Keratinocyte (primary cell): ENCODE measurements around the gene RITA1. TPM values are rescaled to one million over a fixed set of nuclear protein-coding genes. Genes with fewer than 3 reads are reported as not detected.

ENCODE experiments used
- DNase-seq: peaks from one replicate; pipeline ENCODE4 v3.0.0-alpha.2; 2011; ENCODE audit warnings: low read depth, missing footprints, low spot score
- FAIRE-seq: peaks from 2 replicates; lab custom pipeline; 2011; peaks lifted over from hg19 to GRCh38; lab: Jason Lieb, UNC
- H2AFZ ChIP-seq: 2 replicates; pipeline ENCODE4 v1.6.0; 2012; ENCODE audit warnings: low read length, control low read depth, inconsistent platforms; ENCODE audit not compliant: control insufficient read depth
- H3K27ac ChIP-seq: 2 replicates; pipeline ENCODE4 v1.5.1; 2011; ENCODE audit warnings: low read length; ENCODE audit not compliant: control insufficient read depth, insufficient read depth
- H3K27me3 ChIP-seq: 3 replicates; pipeline ENCODE4 v1.6.0; 2011; ENCODE audit warnings: low read length; ENCODE audit not compliant: control insufficient read depth, insufficient read depth; ENCODE audit errors: extremely low read depth
- H3K36me3 ChIP-seq, 2 experiments: 2 replicates in 1 of 2; 3 replicates in 1 of 2; pipeline ENCODE4 v1.5.1; 2011; ENCODE audit warnings: low read length in 2 of 2, mild to moderate bottlenecking in 1 of 2; ENCODE audit not compliant: control insufficient read depth in 2 of 2, insufficient read depth in 2 of 2; ENCODE audit errors: extremely low read depth in 1 of 2
- H3K4me1 ChIP-seq: 3 replicates; pipeline ENCODE4 v1.5.1; 2011; ENCODE audit warnings: low read length; ENCODE audit not compliant: control insufficient read depth, insufficient read depth; ENCODE audit errors: extremely low read depth
- H3K4me2 ChIP-seq: 3 replicates; pipeline ENCODE4 v1.6.0; 2011; ENCODE audit warnings: low read depth, low read length; ENCODE audit not compliant: control insufficient read depth, insufficient read depth; ENCODE audit errors: extremely low read depth
- H3K4me3 ChIP-seq, 3 experiments: fragments of 200-600 bp in 1 of 3; sonication (generic) in 1 of 3; 2 replicates in 2 of 3; 3 replicates in 1 of 3; pipeline ENCODE4 v1.5.1; 2011 to 2016; ENCODE audit warnings: low read length in 3 of 3, mild to moderate bottlenecking in 3 of 3, control low read depth in 2 of 3, inconsistent platforms in 1 of 3, low read depth in 1 of 3, mixed read lengths in 1 of 3, mixed run types in 1 of 3, moderate library complexity in 1 of 3; ENCODE audit not compliant: control insufficient read depth in 2 of 3, insufficient read depth in 2 of 3; ENCODE audit errors: extremely low read depth in 1 of 3
- H3K79me2 ChIP-seq: 2 replicates; pipeline ENCODE4 v1.6.0; 2012; ENCODE audit warnings: low read length; ENCODE audit not compliant: control insufficient read depth, insufficient read depth
- H3K9ac ChIP-seq: 3 replicates; pipeline ENCODE4 v1.6.0; 2011; ENCODE audit warnings: low read length; ENCODE audit not compliant: control insufficient read depth, insufficient read depth; ENCODE audit errors: extremely low read depth
- H3K9me1 ChIP-seq: 3 replicates; pipeline ENCODE4 v1.6.0; 2011; ENCODE audit warnings: low read length; ENCODE audit not compliant: control insufficient read depth, insufficient read depth; ENCODE audit errors: extremely low read depth
- H3K9me3 ChIP-seq: 2 replicates; pipeline ENCODE4 v1.5.1; 2012; ENCODE audit warnings: low read depth, low read length; ENCODE audit not compliant: control insufficient read depth
- H4K20me1 ChIP-seq: 3 replicates; pipeline ENCODE4 v1.6.0; 2011; ENCODE audit warnings: low read length; ENCODE audit not compliant: control insufficient read depth, insufficient read depth; ENCODE audit errors: extremely low read depth
- CTCF ChIP-seq, 3 experiments: IDR thresholded peaks in 1 of 3; conservative IDR thresholded peaks in 1 of 3; optimal IDR thresholded peaks in 1 of 3; 2 replicates in 2 of 3; 3 replicates in 1 of 3; pipeline versions ENCODE3 to v1.5.1; 2011; ENCODE audit warnings: low read length in 3 of 3, mild to moderate bottlenecking in 3 of 3, moderate library complexity in 2 of 3, control low read depth in 1 of 3, inconsistent platforms in 1 of 3; ENCODE audit not compliant: insufficient read depth in 2 of 3; ENCODE audit errors: extremely low read depth in 1 of 3
- EZH2 ChIP-seq: IDR thresholded peaks from one replicate; pipeline ENCODE4 v1.6.1; 2012; ENCODE audit warnings: inconsistent platforms, mild to moderate bottlenecking, low read length, moderate library complexity
- dilution Hi-C: fragments of 300-500 bp; cut with MboI; formaldehyde crosslinking; loops from one replicate; pipeline ENCODE4 v1.7.0; 2020; ENCODE audit warnings: low sequenced_read_pairs; ENCODE audit not compliant: extremely low pct_ligation_motif_present
- polyA plus RNA-seq, 5 experiments: library from polyadenylated mRNA; depleted of rRNA in 3 of 5; stranded (reverse) in 3 of 5; stranded (forward) in 1 of 5; unstranded in 1 of 5; fragments of >200 nt; gene quantifications; 1 replicate in 1 of 5; 2 replicates in 3 of 5; 3 replicates in 1 of 5; pipeline versions ENCODE4 v1.2.1 to v1.2.3, GENCODE V29; 2011 to 2012; ENCODE audit warnings: missing spikeins in 2 of 5, low read depth in 1 of 5, low replicate concordance in 1 of 5

The RITA1 gene
- polyA plus RNA-seq, 1 donor (not counting 4 experiments of a cell fraction or from before 2014, with no cell fraction given) = 11.8 TPM

GRCh38 chr12:113226696-113227568 lies 41.4 kb downstream of the RITA1 start:
- Histone ChIP-seq H3K36me3 (peaks cover 5 to 7% of the 10 kb centered on the region in 2 experiments), H3K4me2 (no peak overlapping the region), H3K27ac (no peak overlapping the region), H3K27me3 (no peaks in the 10 kb centered on the region), H3K79me2 (peaks cover 1% of the 10 kb centered on the region), H3K9me3 (no peaks in the 10 kb centered on the region), H2AFZ (no peak overlapping the region), H3K9me1 (peaks cover 3% of the 10 kb centered on the region), H3K9ac (no peak overlapping the region), H4K20me1 (no peaks in the 10 kb centered on the region), H3K4me1 (peaks cover 24% of the 10 kb centered on the region), H3K4me3 (no peak overlapping the region)
- FAIRE-seq (no peak), DNase-seq (no peak)
- dilution Hi-C loops = no loop called here
- TF ChIP-seq CTCF (optimal IDR thresholded peaks at IDR 0.05 in 1 of 3, IDR thresholded peaks at IDR 0.05 in 1 of 3, conservative IDR thresholded peaks at IDR 0.05 in 1 of 3; ENCODE audit: extremely low read depth in 1 of 3, insufficient read depth in 2 of 3, low read length in 3 of 3) = no peak
- TF ChIP-seq EZH2 = no peak

- DNase-seq (no peak), FAIRE-seq (no peak)
- Histone ChIP-seq H2AFZ (no peak overlapping the region), H3K4me3 (no peak overlapping the region), H4K20me1 (no peaks in the 10 kb centered on the region), H3K9me1 (no peaks in the 10 kb centered on the region), H3K4me1 (peaks cover 17% of the 10 kb centered on the region), H3K9ac (no peak overlapping the region), H3K27me3 (no peaks in the 10 kb centered on the region), H3K27ac (no peak overlapping the region), H3K4me2 (no peak overlapping the region), H3K79me2 (no peaks in the 10 kb centered on the region), H3K36me3 (peaks cover 10 to 13% of the 10 kb centered on the region in 2 experiments), H3K9me3 (no peaks in the 10 kb centered on the region)
- dilution Hi-C loops = no loop called here
- TF ChIP-seq EZH2 (no peak), CTCF (optimal IDR thresholded peaks at IDR 0.05 in 1 of 3, IDR thresholded peaks at IDR 0.05 in 1 of 3, conservative IDR thresholded peaks at IDR 0.05 in 1 of 3; ENCODE audit: extremely low read depth in 1 of 3, insufficient read depth in 2 of 3, low read length in 3 of 3) (no peak)
Observed at GRCh38 chr12:113227686-113228391, 42.3 kb downstream of the RITA1 start.
